Central memory CD8-positive, alpha-beta T cell (primary cell): ENCODE results near the gene MICAL2.

Experiments used
- ATAC-seq: fragments of 150-1000 bp; cut with Tn5 transposase; replicated peaks from 2 replicates; pipeline ENCODE4 v1.10.0; 2022; ENCODE audit warnings: mild to moderate bottlenecking, moderate FRiP score, moderate number of reproducible peaks; ENCODE audit not compliant: poor library complexity, severe bottlenecking; ENCODE audit errors: extremely low read depth
- DNase-seq, 2 donors: peaks; one replicate each; pipeline ENCODE4 v3.0.0; 2021; ENCODE audit warnings: low spot score in 2 of 2
- H3K27ac Mint-ChIP-seq: one replicate; pipeline ENCODE4 v1.8.0; 2022; ENCODE audit warnings: low read depth, mild to moderate bottlenecking, moderate library complexity, mixed read lengths
- H3K27me3 Mint-ChIP-seq: one replicate; pipeline ENCODE4 v1.8.0; 2022; ENCODE audit warnings: mixed read lengths
- H3K36me3 Mint-ChIP-seq: one replicate; pipeline ENCODE4 v1.8.0; 2022; ENCODE audit warnings: mild to moderate bottlenecking, moderate library complexity, mixed read lengths; ENCODE audit not compliant: insufficient read depth
- H3K4me1 Mint-ChIP-seq: one replicate; pipeline ENCODE4 v1.8.0; 2022; ENCODE audit warnings: mixed read lengths
- H3K4me3 Mint-ChIP-seq: one replicate; pipeline ENCODE4 v1.8.0; 2022; ENCODE audit warnings: mild to moderate bottlenecking, moderate library complexity, mixed read lengths
- H3K9me3 Mint-ChIP-seq: one replicate; pipeline ENCODE4 v1.8.0; 2022; ENCODE audit warnings: mixed read lengths

The MICAL2 gene

GRCh38 chr11:12185106-12185690 is 74.8 kb downstream of the MICAL2 start:
- no peak overlapping the region for H3K4me3 Mint-ChIP-seq
- ATAC-seq: no peak
- H3K4me1 Mint-ChIP-seq: peaks cover 20% of the 10 kb centered on the region
- no peak for DNase-seq
- H3K27me3 Mint-ChIP-seq: no peaks in the 10 kb centered on the region
- H3K9me3 Mint-ChIP-seq: no peaks in the 10 kb centered on the region
- peaks cover 5% of the 10 kb centered on the region for H3K36me3 Mint-ChIP-seq
- no peak overlapping the region for H3K27ac Mint-ChIP-seq

GRCh38 chr11:12185914-12186313 is 75.5 kb downstream of the MICAL2 start:
- peaks cover 20% of the 10 kb centered on the region for H3K4me1 Mint-ChIP-seq
- no peaks in the 10 kb centered on the region for H3K9me3 Mint-ChIP-seq
- H3K27me3 Mint-ChIP-seq: no peaks in the 10 kb centered on the region
- H3K36me3 Mint-ChIP-seq: peaks cover 4% of the 10 kb centered on the region
- no peak overlapping the region for H3K4me3 Mint-ChIP-seq
- ATAC-seq (no peak), DNase-seq (no peak)
- H3K27ac Mint-ChIP-seq: no peak overlapping the region

DNA sequence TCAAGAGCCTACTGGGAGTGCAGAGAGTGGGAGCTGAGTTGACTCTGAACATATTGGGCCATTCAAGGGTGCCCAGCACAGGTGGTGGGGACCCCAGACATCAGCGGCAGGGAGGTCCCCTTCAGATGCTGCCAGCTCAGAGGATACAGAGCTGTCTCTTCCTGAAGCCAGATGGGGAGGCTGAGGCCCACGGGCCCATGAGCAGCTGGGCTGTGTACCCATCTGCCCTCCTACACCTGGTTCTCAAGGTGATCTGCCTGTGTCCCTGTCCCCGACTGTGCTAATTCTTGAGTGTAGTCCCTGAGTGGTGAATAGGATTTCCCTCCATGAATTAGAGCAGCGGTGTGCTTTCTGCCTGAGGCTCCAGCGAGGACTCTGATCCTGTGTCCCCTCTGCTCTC is 76.3 kb downstream of the MICAL2 start:
- Mint-ChIP-seq H3K36me3 (peaks cover 4% of the 10 kb centered on the region), H3K4me1 (peaks cover 20% of the 10 kb centered on the region), H3K27me3 (no peaks in the 10 kb centered on the region), H3K27ac (peak overlapping the region; percentile 3), H3K4me3 (no peak overlapping the region), H3K9me3 (no peaks in the 10 kb centered on the region)
- DNase-seq (no peak), ATAC-seq (no peak)

GRCh38 chr11:12187399-12187798 is 77.0 kb downstream of the MICAL2 start:
- peaks cover 4% of the 10 kb centered on the region for H3K36me3 Mint-ChIP-seq
- ATAC-seq (no peak), DNase-seq (no peak)
- no peaks in the 10 kb centered on the region for H3K27me3 Mint-ChIP-seq
- H3K9me3 Mint-ChIP-seq: no peaks in the 10 kb centered on the region
- peaks cover 20% of the 10 kb centered on the region for H3K4me1 Mint-ChIP-seq
- H3K27ac Mint-ChIP-seq: peak overlapping the region; percentile 3
- H3K4me3 Mint-ChIP-seq: no peak overlapping the region

GRCh38 chr11:12188548-12189317 is 78.3 kb downstream of the MICAL2 start:
- peaks cover 28% of the 10 kb centered on the region for H3K4me1 Mint-ChIP-seq
- ATAC-seq: no peak
- peak overlapping the region; percentile 63 for H3K27ac Mint-ChIP-seq
- no peak for DNase-seq
- H3K9me3 Mint-ChIP-seq: no peaks in the 10 kb centered on the region
- H3K4me3 Mint-ChIP-seq: no peak overlapping the region
- peaks cover 4% of the 10 kb centered on the region for H3K36me3 Mint-ChIP-seq
- H3K27me3 Mint-ChIP-seq: no peaks in the 10 kb centered on the region

- no peak for DNase-seq
- H3K36me3 Mint-ChIP-seq: peaks cover 4% of the 10 kb centered on the region
- H3K27me3 Mint-ChIP-seq: no peaks in the 10 kb centered on the region
- H3K9me3 Mint-ChIP-seq: no peaks in the 10 kb centered on the region
- peak; percentile 66 for ATAC-seq
- peak overlapping the region; percentile 55 for H3K4me3 Mint-ChIP-seq
- peak overlapping the region; percentile 63 for H3K27ac Mint-ChIP-seq
- H3K4me1 Mint-ChIP-seq: peaks cover 38% of the 10 kb centered on the region
These were observed 79.3 kb downstream of the MICAL2 start for GRCh38 chr11:12189543-12190235.

- Mint-ChIP-seq H3K4me1 (peaks cover 42% of the 10 kb centered on the region), H3K27me3 (no peaks in the 10 kb centered on the region), H3K9me3 (no peaks in the 10 kb centered on the region), H3K4me3 (no peak overlapping the region), H3K27ac (peak overlapping the region; percentile 32), H3K36me3 (peaks cover 7% of the 10 kb centered on the region)
- ATAC-seq: no peak
- no peak for DNase-seq
These were observed 80.1 kb downstream of the MICAL2 start for GRCh38 chr11:12190511-12190910.

GRCh38 chr11:12192794-12193514 is 82.6 kb downstream of the MICAL2 start:
- Mint-ChIP-seq H3K9me3 (no peaks in the 10 kb centered on the region), H3K27me3 (no peaks in the 10 kb centered on the region), H3K27ac (peak overlapping the region; percentile 94), H3K4me3 (no peak overlapping the region), H3K4me1 (peaks cover 57% of the 10 kb centered on the region), H3K36me3 (peaks cover 11% of the 10 kb centered on the region)
- DNase-seq: no peak
- ATAC-seq: no peak

- ATAC-seq (no peak), DNase-seq (no peak)
- peak overlapping the region; percentile 94 for H3K27ac Mint-ChIP-seq
- no peaks in the 10 kb centered on the region for H3K27me3 Mint-ChIP-seq
- H3K9me3 Mint-ChIP-seq: no peaks in the 10 kb centered on the region
- peaks cover 9% of the 10 kb centered on the region for H3K36me3 Mint-ChIP-seq
- peaks cover 64% of the 10 kb centered on the region for H3K4me1 Mint-ChIP-seq
- no peak overlapping the region for H3K4me3 Mint-ChIP-seq
These were observed 83.3 kb downstream of the MICAL2 start for GRCh38 chr11:12193515-12194336.

DNA sequence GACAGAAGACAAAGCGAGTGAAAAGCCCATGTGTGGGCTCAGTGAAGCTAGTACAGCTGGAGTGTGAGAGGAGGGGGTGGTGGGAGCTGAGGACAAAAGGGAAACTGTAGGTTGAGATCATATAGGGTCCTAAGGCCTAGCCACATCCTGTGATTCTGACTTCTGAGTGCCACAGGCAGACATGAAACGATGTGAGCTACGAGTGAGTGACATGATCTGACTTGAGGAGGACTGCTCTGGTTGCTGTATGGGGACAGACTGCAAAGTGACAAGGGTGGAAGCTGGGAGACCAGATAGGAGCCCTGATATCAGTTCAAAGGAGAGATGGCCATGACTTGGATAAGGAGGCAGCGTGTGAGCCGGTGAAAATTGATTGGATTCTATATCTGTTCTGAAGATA is 85.4 kb downstream of the MICAL2 start:
- H3K27ac Mint-ChIP-seq: peak overlapping the region; percentile 94
- DNase-seq: peak in 1 of 2 donors; percentile 56
- H3K4me1 Mint-ChIP-seq: peaks cover 69% of the 10 kb centered on the region
- peak overlapping the region; percentile 85 for H3K4me3 Mint-ChIP-seq
- no peaks in the 10 kb centered on the region for H3K9me3 Mint-ChIP-seq
- H3K27me3 Mint-ChIP-seq: no peaks in the 10 kb centered on the region
- peak; percentile 95 for ATAC-seq
- peaks cover 9% of the 10 kb centered on the region for H3K36me3 Mint-ChIP-seq

GRCh38 chr11:12196308-12196707 is 85.9 kb downstream of the MICAL2 start:
- Mint-ChIP-seq H3K27me3 (no peaks in the 10 kb centered on the region), H3K27ac (peak overlapping the region; percentile 94), H3K9me3 (no peaks in the 10 kb centered on the region), H3K36me3 (peaks cover 9% of the 10 kb centered on the region), H3K4me1 (peaks cover 69% of the 10 kb centered on the region), H3K4me3 (peak overlapping the region; percentile 85)
- DNase-seq: no peak
- ATAC-seq: peak; percentile 57

- H3K4me3 Mint-ChIP-seq: peak overlapping the region; percentile 85
- no peaks in the 10 kb centered on the region for H3K27me3 Mint-ChIP-seq
- peaks cover 9% of the 10 kb centered on the region for H3K36me3 Mint-ChIP-seq
- H3K27ac Mint-ChIP-seq: peak overlapping the region; percentile 94
- no peak for DNase-seq
- no peaks in the 10 kb centered on the region for H3K9me3 Mint-ChIP-seq
- ATAC-seq: no peak
- peaks cover 69% of the 10 kb centered on the region for H3K4me1 Mint-ChIP-seq
These were observed 86.5 kb downstream of the MICAL2 start for GRCh38 chr11:12196872-12197271.
